ENCODE measurements around the gene ZSWIM6.
"Not testable (repeated sequence)": the region's sequence is repeated elsewhere in the genome, so short reads cannot be mapped to it uniquely, and the experiment has no call there.

Gene ZSWIM6

GRCh38 chr5:61409568-61409967 lies 77.5 kb downstream of the ZSWIM6 start:
- DNase-seq = no peak

GRCh38 chr5:61410811-61411210 lies 78.8 kb downstream of the ZSWIM6 start:
- DNase-seq = no peak

- no peak for DNase-seq
Observed at GRCh38 chr5:61412361-61412760, 80.3 kb downstream of the ZSWIM6 start.

- not testable (repeated sequence) for DNase-seq
Observed at GRCh38 chr5:61413205-61413604, 81.1 kb downstream of the ZSWIM6 start.

- DNase-seq = no peak
Observed at GRCh38 chr5:61414806-61415205, 82.7 kb downstream of the ZSWIM6 start.

- DNase-seq = no peak
Observed at GRCh38 chr5:61416010-61416409, 84.0 kb downstream of the ZSWIM6 start.

GRCh38 chr5:61416420-61416819 lies 84.4 kb downstream of the ZSWIM6 start:
- DNase-seq = no peak

GRCh38 chr5:61417340-61417739 lies 85.3 kb downstream of the ZSWIM6 start:
- no peak for DNase-seq

GRCh38 chr5:61417851-61418250 lies 85.8 kb downstream of the ZSWIM6 start:
- no peak for DNase-seq

GRCh38 chr5:61419106-61419505 lies 87.0 kb downstream of the ZSWIM6 start:
- no peak for DNase-seq

- no peak for DNase-seq
Observed at GRCh38 chr5:61420016-61420415, 88.0 kb downstream of the ZSWIM6 start.

- DNase-seq = not testable (repeated sequence)
Observed at GRCh38 chr5:61421262-61421661, 89.2 kb downstream of the ZSWIM6 start.

- no peak for DNase-seq
Observed at GRCh38 chr5:61423487-61424145, 91.6 kb downstream of the ZSWIM6 start.

- DNase-seq = no peak
Observed at GRCh38 chr5:61425918-61426317, 93.9 kb downstream of the ZSWIM6 start.

GRCh38 chr5:61429906-61430305 lies 97.8 kb downstream of the ZSWIM6 start:
- no peak for DNase-seq

- DNase-seq = no peak
Observed at GRCh38 chr5:61431923-61432620, 100.0 kb downstream of the ZSWIM6 start.

- no peak for DNase-seq
Observed at GRCh38 chr5:61435368-61435767, 103.3 kb downstream of the ZSWIM6 start.

GRCh38 chr5:61438298-61438970 lies 106.4 kb downstream of the ZSWIM6 start:
- DNase-seq = no peak

- no peak for DNase-seq
Observed at GRCh38 chr5:61440086-61440485, 108.0 kb downstream of the ZSWIM6 start.

GRCh38 chr5:61440596-61440995 lies 108.5 kb downstream of the ZSWIM6 start:
- DNase-seq = no peak

GRCh38 chr5:61441742-61442141 lies 109.7 kb downstream of the ZSWIM6 start:
- DNase-seq = no peak

GRCh38 chr5:61447780-61448495 lies 115.9 kb downstream of the ZSWIM6 start:
- DNase-seq = no peak

GRCh38 chr5:61449804-61450492 lies 117.9 kb downstream of the ZSWIM6 start:
- DNase-seq = no peak
